ENCODE measurements around the gene SNRK.

Gene SNRK

DNA sequence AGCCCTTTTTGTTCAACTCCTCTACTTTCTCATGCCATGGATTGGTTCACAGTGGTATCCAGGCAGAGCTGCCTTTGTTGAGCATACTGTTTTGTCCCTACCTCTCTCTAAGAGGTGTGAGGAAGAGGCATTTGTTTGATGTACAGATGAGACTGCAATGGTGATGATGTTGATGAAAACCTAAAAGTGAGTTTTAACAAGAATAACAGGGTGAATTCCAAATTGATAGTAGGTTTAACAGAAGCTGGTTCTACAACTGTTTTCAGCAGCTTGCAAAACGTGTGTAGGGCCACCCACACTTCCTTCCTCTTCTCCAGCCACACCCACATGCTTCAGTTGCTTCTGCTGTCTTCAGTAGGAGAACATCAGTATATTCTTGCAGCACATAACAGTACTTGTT is 10.2 kb downstream of the SNRK start:
- Histone ChIP-seq H3K36me3 (ENCODE audit: control insufficient read depth, insufficient read depth, low read length) (no peaks in the 10 kb centered on the region), H3K9me3 (ENCODE audit: control insufficient read depth, low read length) (no peaks in the 10 kb centered on the region), H3K27me3 (ENCODE audit: control insufficient read depth, insufficient read depth, low read length) (no peaks in the 10 kb centered on the region), H3K9ac (ENCODE audit: low read length) (no peak overlapping the region), H3K4me3 (ENCODE audit: low read length) (no peak overlapping the region), H3K4me1 (ENCODE audit: control insufficient read depth, insufficient read depth, low read length) (peaks cover 23% of the 10 kb centered on the region)

DNA sequence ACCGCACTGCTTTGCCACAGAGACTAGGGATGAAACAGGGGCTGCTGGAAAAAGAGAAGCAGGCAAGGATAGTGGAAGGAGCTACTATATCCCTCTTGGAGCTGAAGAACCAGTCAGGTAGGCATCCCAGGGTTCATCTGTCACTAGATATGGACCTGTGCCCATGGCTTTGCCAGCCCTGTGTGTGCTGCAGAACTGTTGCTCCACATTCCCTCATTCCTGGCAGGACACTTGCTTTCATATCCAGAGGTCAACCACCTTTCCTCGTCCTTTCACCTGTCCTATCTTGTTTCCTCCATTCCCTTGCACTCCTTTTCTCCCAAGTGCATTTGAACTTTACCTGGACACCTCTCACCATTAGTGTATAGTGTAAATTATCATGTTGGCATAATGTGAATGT is 12.0 kb downstream of the SNRK start:
- Histone ChIP-seq H3K9ac (ENCODE audit: low read length) (no peak overlapping the region), H3K36me3 (ENCODE audit: control insufficient read depth, insufficient read depth, low read length) (no peaks in the 10 kb centered on the region), H3K9me3 (ENCODE audit: control insufficient read depth, low read length) (no peaks in the 10 kb centered on the region), H3K27me3 (ENCODE audit: control insufficient read depth, insufficient read depth, low read length) (no peaks in the 10 kb centered on the region), H3K4me1 (ENCODE audit: control insufficient read depth, insufficient read depth, low read length) (peaks cover 21% of the 10 kb centered on the region), H3K4me3 (ENCODE audit: low read length) (no peak overlapping the region)

DNA sequence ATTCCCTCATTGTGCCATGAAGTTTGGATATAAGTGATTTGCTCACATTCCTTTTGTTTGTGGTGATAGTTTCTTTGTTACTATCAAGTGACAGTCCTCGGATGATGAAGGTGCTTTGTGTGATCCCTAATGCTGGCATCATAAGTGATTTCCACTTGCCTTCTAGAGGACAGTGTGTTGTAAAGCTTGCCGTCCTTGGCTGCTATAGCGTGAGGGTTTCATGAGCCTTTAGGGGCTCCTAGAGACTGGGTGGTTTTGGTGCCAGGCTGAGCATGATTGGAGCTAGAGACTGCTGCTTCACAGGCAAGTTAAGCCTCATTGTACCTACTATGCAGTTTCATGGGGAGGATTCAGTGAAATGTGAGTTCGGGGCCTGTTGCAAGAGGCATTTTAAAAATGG is 12.4 kb downstream of the SNRK start:
- H3K27me3 ChIP-seq (ENCODE audit: control insufficient read depth, insufficient read depth, low read length), result no peaks in the 10 kb centered on the region
- peaks cover 24% of the 10 kb centered on the region for H3K4me1 ChIP-seq (ENCODE audit: control insufficient read depth, insufficient read depth, low read length)
- no peak overlapping the region for H3K9ac ChIP-seq (ENCODE audit: low read length)
- H3K9me3 ChIP-seq (ENCODE audit: control insufficient read depth, low read length), result no peaks in the 10 kb centered on the region
- no peak overlapping the region for H3K4me3 ChIP-seq (ENCODE audit: low read length)
- peaks cover 4% of the 10 kb centered on the region for H3K36me3 ChIP-seq (ENCODE audit: control insufficient read depth, insufficient read depth, low read length)

DNA sequence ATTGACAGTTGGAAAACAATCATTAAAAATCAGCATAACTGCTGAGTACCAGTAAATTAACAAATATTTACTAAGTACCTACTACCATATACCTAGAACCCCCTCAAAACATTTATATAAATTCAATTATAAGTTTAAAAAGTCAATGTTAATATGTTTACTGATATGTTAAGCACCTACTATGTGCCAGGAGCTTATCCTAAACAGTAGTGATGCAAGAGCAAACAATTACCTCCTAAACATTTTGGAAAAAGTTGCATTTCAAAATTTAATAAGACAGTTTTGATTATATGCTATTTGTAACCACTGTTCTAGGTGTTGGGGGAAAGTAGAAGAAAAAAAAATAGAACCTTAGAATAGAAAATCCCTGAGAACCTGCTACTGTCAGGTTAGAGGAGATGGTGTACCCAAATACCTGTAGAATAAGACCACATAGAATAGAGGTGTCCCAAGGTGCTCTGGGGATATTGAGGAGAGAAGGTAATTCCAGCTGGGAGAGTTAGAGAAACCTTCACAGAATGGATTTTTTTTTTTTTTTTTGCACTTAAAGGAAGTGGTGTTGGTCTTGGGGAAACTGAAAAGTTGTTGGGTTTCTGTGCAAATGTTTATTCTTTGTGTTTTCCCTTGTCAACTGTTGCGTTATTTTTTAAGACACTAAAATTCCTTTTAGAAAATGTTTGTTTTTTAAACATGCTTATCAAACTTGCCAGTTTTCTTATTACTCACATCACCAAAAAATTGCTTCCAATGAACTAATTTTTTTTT is 16.0 kb downstream of the SNRK start:
- Histone ChIP-seq H3K27me3 (ENCODE audit: control insufficient read depth, insufficient read depth, low read length) (no peaks in the 10 kb centered on the region), H3K4me3 (ENCODE audit: low read length) (no peak overlapping the region), H3K36me3 (ENCODE audit: control insufficient read depth, insufficient read depth, low read length) (peaks cover 7% of the 10 kb centered on the region), H3K9ac (ENCODE audit: low read length) (no peak overlapping the region), H3K9me3 (ENCODE audit: control insufficient read depth, low read length) (no peaks in the 10 kb centered on the region), H3K4me1 (ENCODE audit: control insufficient read depth, insufficient read depth, low read length) (peaks cover 10% of the 10 kb centered on the region)

DNA sequence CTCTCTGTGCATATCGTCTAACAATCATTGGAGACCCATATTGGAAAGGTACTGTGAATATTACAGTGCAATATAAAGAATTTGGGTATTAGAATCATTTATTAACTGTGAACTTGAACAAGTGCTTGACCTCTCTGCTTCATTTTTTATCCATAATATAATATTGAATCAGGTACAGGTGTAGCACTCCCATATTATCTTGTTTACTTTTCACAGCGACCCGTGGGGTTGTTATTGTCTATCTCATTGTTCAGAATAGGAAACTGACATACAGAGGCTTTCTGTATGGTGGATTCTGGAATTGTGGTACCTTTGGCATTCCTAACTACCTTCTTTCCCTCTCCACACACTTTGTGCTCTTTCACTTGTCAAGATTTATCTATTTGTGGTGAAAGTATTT is 17.8 kb downstream of the SNRK start:
- Histone ChIP-seq H3K4me1 (ENCODE audit: control insufficient read depth, insufficient read depth, low read length) (peaks cover 10% of the 10 kb centered on the region), H3K36me3 (ENCODE audit: control insufficient read depth, insufficient read depth, low read length) (peaks cover 7% of the 10 kb centered on the region)

DNA sequence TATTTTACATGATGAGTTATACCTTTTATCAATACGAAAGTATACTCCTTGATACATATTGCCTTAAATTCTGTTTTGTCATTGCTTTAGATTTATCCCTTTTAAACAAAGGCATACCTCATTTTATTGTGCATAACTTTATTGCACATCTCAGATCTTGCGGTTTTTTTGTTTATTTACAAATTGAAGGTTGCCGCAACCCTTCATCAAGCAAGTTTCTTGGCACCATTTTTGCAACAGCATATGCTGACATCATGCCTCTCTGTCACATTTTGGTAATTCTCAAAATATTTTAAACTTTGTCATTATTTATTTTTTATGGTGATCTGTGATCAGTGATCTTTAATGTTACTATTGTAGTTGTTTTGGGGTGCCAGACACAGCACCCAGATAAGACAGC is 20.9 kb downstream of the SNRK start:
- H3K4me1 ChIP-seq (ENCODE audit: control insufficient read depth, insufficient read depth, low read length), result peaks cover 10% of the 10 kb centered on the region
- H3K4me3 ChIP-seq (ENCODE audit: low read length), result no peak overlapping the region
- H3K27me3 ChIP-seq (ENCODE audit: control insufficient read depth, insufficient read depth, low read length), result no peaks in the 10 kb centered on the region
- H3K9me3 ChIP-seq (ENCODE audit: control insufficient read depth, low read length), result no peaks in the 10 kb centered on the region
- H3K9ac ChIP-seq (ENCODE audit: low read length), result no peak overlapping the region
- peaks cover 7% of the 10 kb centered on the region for H3K36me3 ChIP-seq (ENCODE audit: control insufficient read depth, insufficient read depth, low read length)

More for the DNA sequence above, 17.8 kb downstream of the SNRK start:
- H3K9me3 ChIP-seq (ENCODE audit: control insufficient read depth, low read length), result no peaks in the 10 kb centered on the region
- no peak overlapping the region for H3K4me3 ChIP-seq (ENCODE audit: low read length)
- H3K9ac ChIP-seq (ENCODE audit: low read length), result no peak overlapping the region
- H3K27me3 ChIP-seq (ENCODE audit: control insufficient read depth, insufficient read depth, low read length), result no peaks in the 10 kb centered on the region

DNA sequence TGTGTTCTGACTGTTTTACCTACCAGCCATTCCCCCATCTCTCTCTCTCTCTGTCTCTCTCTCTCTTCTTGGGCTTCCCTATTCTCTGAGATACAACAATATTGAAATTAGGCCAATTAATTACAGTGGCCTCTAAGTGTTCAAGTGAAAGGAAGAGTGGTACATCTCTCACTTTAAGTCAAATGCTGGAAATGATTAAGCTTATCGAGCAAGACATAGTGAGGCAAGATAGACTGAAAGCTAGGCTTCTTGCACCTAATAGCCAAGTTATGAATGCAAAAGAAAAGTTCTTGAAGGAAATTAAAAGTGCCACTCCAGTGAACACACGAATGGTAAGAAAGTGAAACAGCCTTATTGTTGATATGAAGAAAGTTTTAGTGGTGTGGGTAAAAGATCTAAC is 21.3 kb downstream of the SNRK start:
- peaks cover 7% of the 10 kb centered on the region for H3K36me3 ChIP-seq (ENCODE audit: control insufficient read depth, insufficient read depth, low read length)
- H3K9ac ChIP-seq (ENCODE audit: low read length), result no peak overlapping the region
- H3K4me1 ChIP-seq (ENCODE audit: control insufficient read depth, insufficient read depth, low read length), result peaks cover 10% of the 10 kb centered on the region
- H3K27me3 ChIP-seq (ENCODE audit: control insufficient read depth, insufficient read depth, low read length), result no peaks in the 10 kb centered on the region
- H3K4me3 ChIP-seq (ENCODE audit: low read length), result no peak overlapping the region
- H3K9me3 ChIP-seq (ENCODE audit: control insufficient read depth, low read length), result no peaks in the 10 kb centered on the region

DNA sequence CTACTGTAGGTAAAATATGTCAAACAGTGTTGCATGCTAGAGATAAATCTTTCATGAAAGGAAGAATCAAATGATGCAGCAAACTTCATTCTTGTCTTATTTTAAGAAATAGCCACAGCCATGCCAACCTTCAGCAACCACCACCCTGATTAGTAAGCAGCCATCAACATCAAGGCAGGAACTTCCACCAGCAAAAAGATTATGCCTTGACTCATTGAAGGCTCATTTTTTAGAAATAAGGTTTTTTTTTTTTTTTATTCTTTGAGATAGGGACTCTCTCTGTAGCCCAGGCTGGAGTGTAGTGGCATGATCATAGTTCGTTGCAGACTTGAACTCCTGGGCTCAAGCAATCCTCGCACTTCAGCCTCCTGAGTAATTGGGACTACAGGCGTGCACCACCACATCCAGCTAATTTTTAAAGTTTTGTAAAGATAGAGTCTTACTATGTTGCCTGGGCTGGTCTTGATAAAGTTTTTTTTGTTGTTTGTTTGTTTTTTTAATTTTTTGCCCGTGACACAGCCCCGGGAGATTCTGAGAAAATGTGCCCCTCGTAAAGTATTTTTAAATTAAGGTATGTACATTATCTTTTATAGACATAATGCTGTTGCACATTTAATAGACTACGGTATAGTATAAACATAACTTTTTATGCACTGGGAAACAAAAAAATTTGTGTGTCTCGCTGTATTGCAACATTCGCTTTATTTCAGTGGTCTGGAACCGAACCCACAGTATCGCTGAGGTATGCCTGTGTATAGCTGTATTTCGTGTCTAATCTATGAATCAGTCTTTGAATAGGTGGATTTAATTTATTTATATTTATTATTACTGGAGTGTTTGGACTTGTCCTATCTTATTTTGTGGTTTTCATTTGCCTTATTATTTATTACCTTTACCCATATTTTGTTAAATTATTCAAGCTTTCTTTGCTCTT is 23.3 kb downstream of the SNRK start:
- Histone ChIP-seq H3K4me1 (ENCODE audit: control insufficient read depth, insufficient read depth, low read length) (no peaks in the 10 kb centered on the region), H3K9ac (ENCODE audit: low read length) (no peak overlapping the region), H3K36me3 (ENCODE audit: control insufficient read depth, insufficient read depth, low read length) (no peaks in the 10 kb centered on the region), H3K4me3 (ENCODE audit: low read length) (no peak overlapping the region), H3K27me3 (ENCODE audit: control insufficient read depth, insufficient read depth, low read length) (no peaks in the 10 kb centered on the region), H3K9me3 (ENCODE audit: control insufficient read depth, low read length) (no peaks in the 10 kb centered on the region)

DNA sequence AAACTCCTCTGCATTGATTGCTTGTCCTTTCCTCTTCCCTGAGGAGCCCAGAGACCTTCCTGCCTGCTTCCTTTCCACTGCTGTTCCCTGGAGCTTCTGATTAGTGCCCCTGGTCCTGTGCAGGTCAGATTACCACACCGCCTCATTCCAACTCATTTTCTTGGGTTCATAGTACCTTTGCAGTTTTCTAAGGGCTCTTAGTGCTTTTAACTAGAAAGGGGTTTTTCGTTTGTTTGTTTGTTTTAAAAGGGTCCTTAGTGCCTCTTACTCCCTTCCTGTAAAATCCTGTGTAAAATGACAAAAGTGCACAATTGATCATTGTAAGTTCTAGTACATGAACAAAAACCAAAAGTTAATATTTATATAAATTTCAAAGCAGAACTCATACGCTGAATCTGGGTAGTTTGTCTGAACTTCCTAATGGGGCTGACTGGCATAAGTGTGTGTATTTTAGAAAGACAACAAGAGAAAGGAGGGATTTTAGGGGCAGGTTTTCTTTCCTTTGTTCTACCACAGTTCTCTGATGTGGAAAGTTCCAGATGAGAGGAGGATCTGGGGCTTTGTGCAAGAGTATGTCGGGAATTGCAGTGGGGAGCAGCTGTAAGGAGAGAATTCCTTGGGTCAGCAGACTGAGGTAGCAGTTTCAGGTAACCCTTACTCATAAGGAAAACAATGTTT is 30.6 kb downstream of the SNRK start:
- Histone ChIP-seq H3K9ac (ENCODE audit: low read length) (no peak overlapping the region), H3K36me3 (ENCODE audit: control insufficient read depth, insufficient read depth, low read length) (peaks cover 5% of the 10 kb centered on the region), H3K9me3 (ENCODE audit: control insufficient read depth, low read length) (no peaks in the 10 kb centered on the region), H3K4me1 (ENCODE audit: control insufficient read depth, insufficient read depth, low read length) (peaks cover 17% of the 10 kb centered on the region), H3K4me3 (ENCODE audit: low read length) (no peak overlapping the region), H3K27me3 (ENCODE audit: control insufficient read depth, insufficient read depth, low read length) (no peaks in the 10 kb centered on the region)

DNA sequence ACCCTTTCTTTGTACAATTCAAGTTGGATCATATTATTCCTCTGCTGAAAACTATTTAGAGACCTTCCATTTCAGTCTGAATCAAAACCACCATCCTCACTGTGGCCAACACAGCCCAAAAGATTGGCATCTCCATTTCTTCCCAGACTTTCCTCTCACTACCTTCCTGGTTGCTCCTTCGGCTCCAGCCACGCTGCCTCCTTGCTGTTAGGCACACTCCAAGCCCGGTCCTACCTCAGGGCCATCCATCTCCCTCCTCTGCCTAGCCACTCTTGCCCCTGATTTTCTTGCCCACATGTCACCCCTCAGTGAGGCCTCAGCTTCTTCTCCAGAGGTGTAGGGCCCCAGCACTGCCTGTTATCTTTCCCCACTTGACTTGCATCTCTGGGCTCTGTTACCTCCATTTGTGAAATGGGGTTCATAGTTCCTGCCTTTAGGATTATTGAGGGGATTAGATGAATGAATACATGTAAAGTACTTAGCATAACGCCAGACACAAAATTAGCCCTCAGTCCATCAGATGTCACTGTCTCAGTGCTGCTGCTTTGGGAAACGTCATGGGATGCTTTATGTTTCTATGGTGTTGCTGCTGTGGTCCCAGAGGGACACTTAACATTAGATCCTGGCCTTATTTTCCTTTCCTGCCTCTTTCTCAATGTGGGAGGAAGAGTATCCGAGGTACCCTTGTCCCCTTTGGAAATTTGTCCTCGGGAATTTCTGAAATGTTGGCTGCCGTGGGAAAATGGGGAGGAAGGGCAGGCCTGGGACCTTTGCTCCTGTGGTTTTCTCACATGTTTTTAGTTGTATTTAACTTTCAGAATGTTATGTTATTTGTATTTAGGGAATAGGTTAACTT is 31.3 kb downstream of the SNRK start:
- peaks cover 17% of the 10 kb centered on the region for H3K4me1 ChIP-seq (ENCODE audit: control insufficient read depth, insufficient read depth, low read length)
- H3K27me3 ChIP-seq (ENCODE audit: control insufficient read depth, insufficient read depth, low read length), result no peaks in the 10 kb centered on the region
- no peaks in the 10 kb centered on the region for H3K9me3 ChIP-seq (ENCODE audit: control insufficient read depth, low read length)
- H3K9ac ChIP-seq (ENCODE audit: low read length), result no peak overlapping the region
- H3K36me3 ChIP-seq (ENCODE audit: control insufficient read depth, insufficient read depth, low read length), result peaks cover 5% of the 10 kb centered on the region
- no peak overlapping the region for H3K4me3 ChIP-seq (ENCODE audit: low read length)

DNA sequence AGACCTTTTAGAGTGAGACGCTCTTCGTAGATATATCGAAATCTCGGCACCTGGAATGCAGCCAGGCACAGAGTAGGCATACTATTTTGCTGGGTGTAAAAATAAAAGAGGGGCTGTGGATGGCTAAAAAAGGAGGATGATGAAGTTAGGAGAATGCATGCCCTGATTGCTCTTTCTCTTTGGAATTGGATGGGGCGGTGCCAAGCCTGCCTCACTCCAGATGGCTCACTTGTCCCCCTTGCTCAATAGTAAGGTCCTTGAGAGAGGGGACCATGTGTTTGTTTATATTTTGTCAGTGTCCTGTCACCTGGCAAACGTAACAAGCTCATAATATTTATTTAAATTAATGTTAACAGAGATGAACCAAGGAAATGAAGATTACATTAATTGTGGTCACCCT is 33.0 kb downstream of the SNRK start:
- Histone ChIP-seq H3K9me3 (ENCODE audit: control insufficient read depth, low read length) (no peaks in the 10 kb centered on the region), H3K9ac (ENCODE audit: low read length) (no peak overlapping the region), H3K27me3 (ENCODE audit: control insufficient read depth, insufficient read depth, low read length) (no peaks in the 10 kb centered on the region), H3K4me1 (ENCODE audit: control insufficient read depth, insufficient read depth, low read length) (peaks cover 17% of the 10 kb centered on the region), H3K36me3 (ENCODE audit: control insufficient read depth, insufficient read depth, low read length) (peaks cover 5% of the 10 kb centered on the region), H3K4me3 (ENCODE audit: low read length) (no peak overlapping the region)
